ENCODE measurements around the gene CAMKK1.

DNA sequence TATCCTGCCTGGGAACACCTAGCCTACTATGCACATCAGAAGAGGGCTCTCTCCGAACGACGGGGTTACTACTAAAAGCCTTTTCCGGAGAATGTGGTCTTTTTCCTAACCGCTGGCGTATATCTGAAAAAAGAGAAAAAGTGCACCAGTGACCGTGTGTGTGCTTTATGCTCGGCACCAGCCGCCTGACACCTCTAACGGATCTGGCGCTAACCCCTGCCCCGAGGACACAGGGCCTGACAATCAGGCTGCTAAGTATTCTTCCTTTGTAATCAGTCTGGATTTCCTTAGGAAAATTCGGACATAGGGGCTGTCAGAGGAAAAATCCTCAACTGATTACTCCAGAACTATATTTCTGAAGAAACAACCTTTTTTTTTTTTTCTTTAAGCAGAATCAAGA, 78.5 kb downstream of the CAMKK1 start:
- TF ChIP-seq, protein P1, sequence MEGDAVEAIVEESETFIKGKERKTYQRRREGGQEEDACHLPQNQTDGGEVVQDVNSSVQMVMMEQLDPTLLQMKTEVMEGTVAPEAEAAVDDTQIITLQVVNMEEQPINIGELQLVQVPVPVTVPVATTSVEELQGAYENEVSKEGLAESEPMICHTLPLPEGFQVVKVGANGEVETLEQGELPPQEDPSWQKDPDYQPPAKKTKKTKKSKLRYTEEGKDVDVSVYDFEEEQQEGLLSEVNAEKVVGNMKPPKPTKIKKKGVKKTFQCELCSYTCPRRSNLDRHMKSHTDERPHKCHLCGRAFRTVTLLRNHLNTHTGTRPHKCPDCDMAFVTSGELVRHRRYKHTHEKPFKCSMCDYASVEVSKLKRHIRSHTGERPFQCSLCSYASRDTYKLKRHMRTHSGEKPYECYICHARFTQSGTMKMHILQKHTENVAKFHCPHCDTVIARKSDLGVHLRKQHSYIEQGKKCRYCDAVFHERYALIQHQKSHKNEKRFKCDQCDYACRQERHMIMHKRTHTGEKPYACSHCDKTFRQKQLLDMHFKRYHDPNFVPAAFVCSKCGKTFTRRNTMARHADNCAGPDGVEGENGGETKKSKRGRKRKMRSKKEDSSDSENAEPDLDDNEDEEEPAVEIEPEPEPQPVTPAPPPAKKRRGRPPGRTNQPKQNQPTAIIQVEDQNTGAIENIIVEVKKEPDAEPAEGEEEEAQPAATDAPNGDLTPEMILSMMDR (conservative IDR thresholded peaks at IDR 0.05; ENCODE audit: low read length), result no peak
- no peak for TF ChIP-seq EZH2phosphoT487 (IDR thresholded peaks at IDR 0.05; ENCODE audit: borderline replicate concordance)

Data from Loucy (cell line).